ENCODE measurements around the gene TIMP4. TPM values are rescaled to one million over a fixed set of nuclear protein-coding genes. Genes with fewer than 3 reads are reported as not detected.

TIMP4 gene
- total and polyA plus RNA-seq, 2 of the 4 experiments (the other 2 are of a cell fraction): 0.39 to 0.54 TPM

- no CpG with 5 or more reads among the region's 2 CpGs for WGBS, 2 experiments (ENCODE audit: extremely low coverage in 2 of 2, insufficient read length in 1 of 2)
- no peak overlapping the region for H3K14ac ChIP-seq (replicated peaks; ENCODE audit: low read depth, low read length)
- no TSS peak for BruUV-seq (replicated peaks)
- intact Hi-C loops (cut with micrococcal nuclease): no loop called here
- 0 out of 2 replicates have a peak, but pooled peaks cover under 1% of the 10 kb centered on the region for H3K4me1 ChIP-seq (ENCODE audit: control insufficient read depth, insufficient read depth, low read length)
- no peak overlapping the region for H4K91ac ChIP-seq (ENCODE audit: insufficient read depth, low read depth, low read length)
- DNase-seq (peak; percentile 77), ATAC-seq (ENCODE audit: low read depth) (peak; percentile 92)
- no peak overlapping the region for H3K4ac ChIP-seq (ENCODE audit: low read depth, low read length)
- H2BK120ac ChIP-seq (ENCODE audit: low read depth, low read length): no peak overlapping the region
- H2AK9ac ChIP-seq (replicated peaks; ENCODE audit: low read depth, low read length, poor library complexity): no peak overlapping the region
- H3K36me3 ChIP-seq (ENCODE audit: control insufficient read depth, insufficient read depth, low read length): no peaks in the 10 kb centered on the region
- no peak overlapping the region for H3K4me2 ChIP-seq (ENCODE audit: low read depth, low read length)
- POLR2A ChIA-PET (ENCODE audit: unreplicated experiment): no interaction called here
- no peak overlapping the region for H4K5ac ChIP-seq (ENCODE audit: low read depth, low read length)
- H3K4me3 ChIP-seq (ENCODE audit: insufficient read depth, low read depth, low read length): no peak overlapping the region
- no peak overlapping the region for H3K23ac ChIP-seq (ENCODE audit: low read depth, low read length)
- in situ Hi-C loops (cut with MboI; ENCODE audit: low sequenced_read_pairs): loop anchor here (10.0 kb wide), 1 partner anchor 305 kb away; no protein-coding TSS in a partner anchor
- dilution Hi-C loops (cut with HindIII; ENCODE audit: low sequenced_read_pairs, unreplicated experiment): no loop called here
- peaks cover 5% of the 10 kb centered on the region; the same call in 1 of the 2 replicates for H3K9me1 ChIP-seq (ENCODE audit: insufficient read depth, low read length)
- no peak overlapping the region for H3K56ac ChIP-seq (ENCODE audit: extremely low read depth, insufficient read depth, low read length)
- no peaks in the 10 kb centered on the region for H3K79me1 ChIP-seq (ENCODE audit: low read depth in 1 of 2, low read length in 2 of 2)
- CTCF ChIA-PET: interaction anchor here (1.3 kb wide), 1 partner anchor 310 kb away, joined by 5 read pairs; no protein-coding TSS in a partner anchor
- H4K8ac ChIP-seq (ENCODE audit: low read depth in 2 of 2, low read length in 2 of 2): peak overlapping the region in 1 of 2 experiments; percentile 10; a peak in 1 of 4 replicates
- TF ChIP-seq ELK1 (IDR thresholded peaks at IDR 0.05; ENCODE audit: borderline replicate concordance, low read depth, low read length) (no peak), FOS (IDR thresholded peaks at IDR 0.05; ENCODE audit: low read depth, low read length) (peak; percentile 63; the same call in 1 of the 2 replicates), MAZ (IDR thresholded peaks at IDR 0.05; ENCODE audit: borderline replicate concordance, low read depth, low read length) (no peak), CHD1 (IDR thresholded peaks at IDR 0.05; ENCODE audit: low read depth, low read length) (no peak), NFE2L2 (IDR thresholded peaks at IDR 0.05; ENCODE audit: low read depth, low read length) (peak; percentile 44; the same call in 1 of the 2 replicates), RFX5 (IDR thresholded peaks at IDR 0.05; ENCODE audit: low read depth, low read length) (no peak), MXI1 (IDR thresholded peaks at IDR 0.05; ENCODE audit: borderline replicate concordance, low read depth, low read length) (no peak)
- H3K27ac ChIP-seq (ENCODE audit: insufficient read depth, low read length): no peak overlapping the region
- H2AK5ac ChIP-seq (ENCODE audit: low read depth, low read length): no peak overlapping the region; the same call in 1 of the 2 replicates
- no peak overlapping the region for H2AFZ ChIP-seq (replicated peaks; ENCODE audit: low read length, poor library complexity)
- H2BK20ac ChIP-seq (ENCODE audit: low read depth, low read length): no peak overlapping the region
- H3K27me3 ChIP-seq (ENCODE audit: control insufficient read depth, insufficient read depth, low read length): peaks cover 10% of the 10 kb centered on the region
- H3K9me3 ChIP-seq (ENCODE audit: control insufficient read depth, insufficient read depth, low read length): peaks cover 3% of the 10 kb centered on the region
- no peak overlapping the region for H3K18ac ChIP-seq (ENCODE audit: low read depth, low read length)
- H2BK5ac ChIP-seq (ENCODE audit: low read depth, low read length, poor library complexity, severe bottlenecking): no peak overlapping the region
- H3K9ac ChIP-seq (ENCODE audit: low read depth, low read length): no peak overlapping the region
- H2BK15ac ChIP-seq (ENCODE audit: low read depth, low read length): no peak overlapping the region
- H4K20me1 ChIP-seq (ENCODE audit: insufficient read depth, low read length): no peaks in the 10 kb centered on the region
Measured at GRCh38 chr3:12170207-12170606, 11.5 kb upstream of the TIMP4 start.
